OCI-LY1 (cell line): ENCODE measurements around the gene SNTB2.

Experiments used
- H2AFZ ChIP-seq: fragments of 200-600 bp; sonication (generic), shearing (Covaris generic); 2 replicates; pipeline ENCODE4 v1.6.0; 2014; ENCODE audit warnings: antibody characterized with exemption, mild to moderate bottlenecking, low read length
- H3F3A ChIP-seq: fragments of 200-600 bp; sonication (generic), shearing (Covaris generic); 2 replicates; pipeline ENCODE4 v1.6.0; 2014; ENCODE audit warnings: mild to moderate bottlenecking, antibody characterized with exemption, low read length, moderate library complexity; ENCODE audit not compliant: insufficient read depth
- H3K27ac ChIP-seq: fragments of 200-600 bp; sonication (generic); 2 replicates; pipeline ENCODE4 v1.5.1; 2014; ENCODE audit warnings: low read length, mixed run types, mild to moderate bottlenecking, low read depth; ENCODE audit not compliant: poor library complexity, severe bottlenecking
- H3K27me3 ChIP-seq: fragments of 200-600 bp; sonication (generic); 2 replicates; pipeline ENCODE4 v1.6.0; 2014; ENCODE audit warnings: antibody characterized with exemption, mild to moderate bottlenecking, low read length, moderate library complexity; ENCODE audit not compliant: insufficient read depth
- H3K36me3 ChIP-seq: fragments of 200-600 bp; sonication (generic); 2 replicates; pipeline ENCODE4 v1.6.1; 2014; ENCODE audit warnings: mild to moderate bottlenecking, antibody characterized with exemption, low read length, moderate library complexity, mixed read lengths; ENCODE audit not compliant: insufficient read depth
- H3K4me1 ChIP-seq: fragments of 200-600 bp; sonication (generic); 2 replicates; pipeline ENCODE4 v1.5.1; 2014; ENCODE audit warnings: mild to moderate bottlenecking, low read length, moderate library complexity; ENCODE audit not compliant: insufficient read depth, severe bottlenecking
- H3K4me2 ChIP-seq: fragments of 200-600 bp; sonication (generic), shearing (Covaris generic); 2 replicates; pipeline ENCODE4 v1.6.1; 2014; ENCODE audit warnings: low read length
- H3K4me3 ChIP-seq: fragments of 200-600 bp; sonication (generic); 2 replicates; pipeline ENCODE4 v1.5.1; 2014; ENCODE audit warnings: low read length, low read depth, mild to moderate bottlenecking, mixed read lengths; ENCODE audit not compliant: poor library complexity, severe bottlenecking
- H3K79me2 ChIP-seq: fragments of 200-600 bp; shearing (Covaris generic); 2 replicates; pipeline ENCODE4 v1.6.1; 2016; ENCODE audit warnings: mixed run types, low read length, mixed read lengths; ENCODE audit not compliant: insufficient read depth
- H3K9ac ChIP-seq: fragments of 200-600 bp; sonication (generic), shearing (Covaris generic); 2 replicates; pipeline ENCODE4 v1.6.1; 2014; ENCODE audit warnings: mild to moderate bottlenecking, low read length, mixed read lengths
- H3K9me2 ChIP-seq: fragments of 200-600 bp; sonication (generic), shearing (Covaris generic); 2 replicates; pipeline ENCODE4 v1.6.1; 2014; ENCODE audit warnings: low read depth, mild to moderate bottlenecking, low read length, mixed read lengths
- H3K9me3 ChIP-seq: fragments of 200-600 bp; shearing (Covaris generic); 2 replicates; pipeline ENCODE4 v1.6.1; 2014; ENCODE audit warnings: low read length, mixed read lengths
- H4K20me1 ChIP-seq: fragments of 200-600 bp; sonication (generic), shearing (Covaris generic); 2 replicates; pipeline ENCODE4 v1.6.0; 2016; ENCODE audit warnings: mild to moderate bottlenecking, low read length; ENCODE audit not compliant: insufficient read depth
- CTCF ChIP-seq: fragments of 200-600 bp; sonication (generic), shearing (Covaris generic); IDR thresholded peaks from 2 replicates; pipeline ENCODE4 v1.5.1; 2017; ENCODE audit warnings: mild to moderate bottlenecking, antibody characterized with exemption, low read length, moderate library complexity, mixed read lengths
- EZH2 ChIP-seq: fragments of 200-600 bp; sonication (generic), shearing (Covaris generic); IDR thresholded peaks from 2 replicates; pipeline ENCODE4 v1.8.0; 2017; ENCODE audit warnings: borderline replicate concordance, mixed run types, mild to moderate bottlenecking, antibody characterized with exemption, low read length, moderate library complexity, mixed read lengths

The SNTB2 gene

GRCh38 chr16:69274699-69275235 is 87.8 kb downstream of the SNTB2 start:
- Histone ChIP-seq H3K4me1 (no peaks in the 10 kb centered on the region), H3K4me2 (no peak overlapping the region)

GRCh38 chr16:69276148-69277115 is 89.5 kb downstream of the SNTB2 start:
- Histone ChIP-seq H3K27me3 (no peaks in the 10 kb centered on the region), H3K9ac (no peak overlapping the region), H3K27ac (no peak overlapping the region), H3K4me1 (no peaks in the 10 kb centered on the region), H3K4me2 (no peak overlapping the region), H2AFZ (no peak overlapping the region), H3K9me3 (no peaks in the 10 kb centered on the region), H3F3A (no peaks in the 10 kb centered on the region), H3K4me3 (no peak overlapping the region), H3K79me2 (no peaks in the 10 kb centered on the region), H3K36me3 (peaks cover 26% of the 10 kb centered on the region; the same call in 1 of the 2 replicates), H3K9me2 (no peaks in the 10 kb centered on the region), H4K20me1 (no peaks in the 10 kb centered on the region)
- no peak for TF ChIP-seq CTCF
- no peak for TF ChIP-seq EZH2

More at GRCh38 chr16:69274699-69275235, 87.8 kb downstream of the SNTB2 start:
- Histone ChIP-seq H3F3A (no peaks in the 10 kb centered on the region), H3K4me3 (no peak overlapping the region), H2AFZ (no peak overlapping the region), H3K79me2 (no peaks in the 10 kb centered on the region), H3K9me3 (no peaks in the 10 kb centered on the region), H3K36me3 (peaks cover 37% of the 10 kb centered on the region; the same call in 1 of the 2 replicates), H3K27me3 (no peaks in the 10 kb centered on the region), H3K9me2 (no peaks in the 10 kb centered on the region), H3K9ac (no peak overlapping the region), H4K20me1 (no peaks in the 10 kb centered on the region), H3K27ac (no peak overlapping the region)
- no peak for TF ChIP-seq CTCF
- no peak for TF ChIP-seq EZH2

- Histone ChIP-seq H3K4me1 (no peaks in the 10 kb centered on the region), H3K4me3 (no peak overlapping the region), H3K9me3 (no peaks in the 10 kb centered on the region), H3K79me2 (no peaks in the 10 kb centered on the region), H3K27ac (no peak overlapping the region), H2AFZ (no peak overlapping the region), H3K9me2 (no peaks in the 10 kb centered on the region), H3K27me3 (no peaks in the 10 kb centered on the region), H4K20me1 (no peaks in the 10 kb centered on the region), H3K9ac (no peak overlapping the region), H3K4me2 (no peak overlapping the region), H3F3A (no peaks in the 10 kb centered on the region), H3K36me3 (peaks cover 23% of the 10 kb centered on the region; the same call in 1 of the 2 replicates)
- TF ChIP-seq EZH2 (no peak), CTCF (no peak)
These were observed 90.4 kb downstream of the SNTB2 start for GRCh38 chr16:69277413-69277812.
